Renal pelvis (tissue), 4 donors: ENCODE data around the gene CRISPLD2. TPM values are rescaled to one million over a fixed set of nuclear protein-coding genes. Genes with fewer than 3 reads are reported as not detected.
"Not testable (repeated sequence)": the region's sequence is repeated elsewhere in the genome, so short reads cannot be mapped to it uniquely, and the experiment has no call there.

Source experiments
- DNase-seq: peaks from one replicate; pipeline ENCODE4 v3.0.0-alpha.2; 2013
- polyA plus RNA-seq, 3 donors: library from polyadenylated mRNA; unstranded; fragments of 120-200 nt; gene quantifications; one replicate each; pipeline ENCODE4 v1.2.1, GENCODE V29; 2013; ENCODE audit not compliant: insufficient read length in 3 of 3

The CRISPLD2 gene
- polyA plus RNA-seq, 3 donors, result 7.0 to 7.3 (median 7.3) TPM

DNA sequence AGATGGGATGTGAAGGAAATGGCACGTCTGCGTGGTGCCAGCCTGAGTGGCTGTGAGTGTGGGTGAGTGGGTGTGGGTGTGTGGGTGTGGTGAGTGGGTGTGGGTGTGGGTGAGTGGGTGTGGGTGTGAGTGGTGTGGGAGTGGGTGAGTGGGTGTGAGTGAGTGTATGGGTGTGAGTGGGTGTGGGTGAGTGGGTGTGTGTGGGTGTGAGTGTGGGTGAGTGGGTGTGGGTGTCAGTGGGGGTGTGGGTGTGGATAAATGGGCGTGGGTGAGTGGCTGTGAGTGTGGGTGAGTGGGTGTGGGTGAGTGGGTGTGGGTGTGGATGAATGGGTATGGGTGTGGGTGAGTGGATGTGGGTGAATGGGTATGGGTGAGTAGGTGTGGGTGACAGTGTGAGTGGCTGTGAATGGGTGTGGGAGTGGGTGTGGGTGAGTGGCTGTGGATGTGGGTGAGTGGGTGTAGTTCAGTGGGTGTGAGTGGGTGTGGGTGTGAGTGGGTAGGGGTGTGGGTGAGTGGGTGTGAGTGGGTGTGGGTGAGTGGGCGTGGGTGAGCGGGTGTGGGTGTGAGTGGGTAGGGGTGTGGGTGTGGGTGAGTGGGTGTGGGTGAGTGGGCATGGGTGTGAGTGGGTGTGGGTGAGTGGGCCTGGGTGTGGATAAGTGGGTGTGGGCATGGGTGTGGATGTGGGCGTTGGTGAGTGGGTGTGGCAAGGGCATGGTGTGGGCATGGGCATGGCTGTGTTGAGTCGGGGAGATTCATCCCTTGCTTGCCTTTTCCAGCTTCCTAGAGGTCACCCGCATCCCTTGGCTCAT is 110.7 kb downstream of the CRISPLD2 start:
- DNase-seq, result no peak

DNA sequence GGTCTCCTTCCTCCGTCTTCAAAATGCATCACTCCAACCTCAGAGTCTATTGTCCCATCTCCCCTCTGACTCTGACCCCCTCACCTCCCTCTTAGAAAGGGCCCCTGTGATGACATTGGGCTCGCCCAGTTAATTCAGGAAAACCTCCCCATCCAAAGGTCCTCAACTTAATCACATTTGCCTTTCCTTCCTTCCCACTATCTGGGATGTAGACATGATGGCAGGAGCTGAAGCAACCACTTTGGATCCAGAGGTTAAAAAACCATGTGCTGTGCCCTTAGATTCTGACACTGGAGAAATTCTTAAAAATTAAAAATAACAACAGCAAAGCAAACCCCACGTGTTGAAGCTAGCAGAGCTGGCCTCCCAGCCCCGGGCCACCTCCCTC is 111.3 kb downstream of the CRISPLD2 start:
- DNase-seq, result no peak

DNA sequence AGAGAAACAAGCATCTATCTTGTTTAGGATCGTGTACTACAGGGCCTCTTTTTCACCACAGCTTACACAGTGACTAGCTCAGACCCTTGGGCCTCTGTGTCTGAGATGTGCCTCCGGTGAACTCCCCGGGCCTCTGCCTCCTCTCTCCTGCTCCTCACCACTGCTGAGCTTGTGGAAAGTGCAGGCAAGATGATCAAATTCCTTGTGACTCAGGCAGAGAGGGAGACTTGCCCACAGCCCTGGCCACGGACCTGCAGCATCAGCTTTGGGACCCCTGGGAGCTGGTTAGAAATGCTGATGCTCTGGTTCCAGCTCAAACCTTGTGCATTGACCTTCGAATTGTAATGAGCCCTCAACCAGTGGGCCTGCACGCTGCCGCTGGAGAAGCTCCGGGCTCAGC is 111.7 kb downstream of the CRISPLD2 start:
- no peak for DNase-seq

DNA sequence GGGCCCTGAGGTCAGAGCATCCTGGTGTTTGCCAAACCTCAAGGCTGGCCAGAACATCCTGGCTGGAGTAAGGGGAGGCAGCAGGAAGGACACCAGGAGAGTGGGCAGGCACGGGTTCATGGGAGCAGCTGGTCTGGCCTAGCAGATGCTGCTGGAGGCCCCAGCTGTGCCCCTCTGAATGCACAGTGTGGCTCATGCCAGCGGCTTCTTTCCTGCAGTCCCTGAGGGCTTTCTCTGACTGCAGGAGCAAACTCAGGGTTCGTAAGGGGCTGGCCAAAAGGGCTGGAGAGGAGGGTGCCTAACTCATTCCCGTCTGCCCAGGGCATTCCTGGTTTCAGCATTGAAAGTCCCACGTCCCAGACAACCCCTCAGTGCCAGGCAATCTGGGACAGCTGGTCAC is 112.9 kb downstream of the CRISPLD2 start:
- no peak for DNase-seq

DNA sequence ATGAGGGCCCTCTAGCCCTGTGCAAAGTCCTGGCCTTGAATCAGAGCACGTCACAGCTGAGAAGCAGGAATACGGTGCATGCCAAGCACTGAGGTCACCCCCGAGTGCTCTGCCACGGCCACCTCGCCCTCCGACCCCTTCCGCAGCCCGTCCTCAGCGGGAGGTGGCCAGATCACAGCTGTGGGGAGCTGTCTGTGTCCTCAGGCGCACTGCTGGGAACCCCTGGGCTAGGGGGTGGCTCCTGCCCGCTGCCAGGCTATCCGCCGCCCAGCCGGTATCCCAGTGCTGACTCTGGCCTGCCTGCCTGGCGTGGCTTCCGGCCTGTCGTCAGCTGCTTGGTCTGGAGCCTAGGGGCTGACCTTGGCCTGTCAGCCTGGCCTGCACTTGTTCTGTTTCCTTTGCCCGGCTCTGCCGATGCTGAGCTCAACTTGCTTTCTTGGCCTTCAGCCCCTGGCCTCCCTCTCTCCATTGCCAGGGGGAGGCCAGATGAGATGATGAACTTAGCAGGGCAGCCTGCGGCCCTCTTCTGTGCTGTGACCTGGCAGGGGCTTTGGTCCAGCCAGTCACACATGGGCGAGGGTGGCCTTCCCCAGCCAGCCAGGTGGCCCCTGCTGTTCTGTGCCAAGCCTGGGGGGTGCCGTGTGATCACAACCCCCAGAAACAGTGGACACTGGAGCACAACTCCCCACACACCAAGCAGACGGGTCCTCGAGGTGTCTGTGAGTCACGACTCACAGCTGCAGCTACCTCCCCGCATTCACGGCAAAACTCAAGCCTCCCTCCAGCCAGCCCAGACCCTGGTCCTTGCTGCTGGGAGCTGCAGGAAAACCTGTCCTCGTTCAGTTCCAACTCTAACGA is 114.2 kb downstream of the CRISPLD2 start:
- DNase-seq, result no peak

DNA sequence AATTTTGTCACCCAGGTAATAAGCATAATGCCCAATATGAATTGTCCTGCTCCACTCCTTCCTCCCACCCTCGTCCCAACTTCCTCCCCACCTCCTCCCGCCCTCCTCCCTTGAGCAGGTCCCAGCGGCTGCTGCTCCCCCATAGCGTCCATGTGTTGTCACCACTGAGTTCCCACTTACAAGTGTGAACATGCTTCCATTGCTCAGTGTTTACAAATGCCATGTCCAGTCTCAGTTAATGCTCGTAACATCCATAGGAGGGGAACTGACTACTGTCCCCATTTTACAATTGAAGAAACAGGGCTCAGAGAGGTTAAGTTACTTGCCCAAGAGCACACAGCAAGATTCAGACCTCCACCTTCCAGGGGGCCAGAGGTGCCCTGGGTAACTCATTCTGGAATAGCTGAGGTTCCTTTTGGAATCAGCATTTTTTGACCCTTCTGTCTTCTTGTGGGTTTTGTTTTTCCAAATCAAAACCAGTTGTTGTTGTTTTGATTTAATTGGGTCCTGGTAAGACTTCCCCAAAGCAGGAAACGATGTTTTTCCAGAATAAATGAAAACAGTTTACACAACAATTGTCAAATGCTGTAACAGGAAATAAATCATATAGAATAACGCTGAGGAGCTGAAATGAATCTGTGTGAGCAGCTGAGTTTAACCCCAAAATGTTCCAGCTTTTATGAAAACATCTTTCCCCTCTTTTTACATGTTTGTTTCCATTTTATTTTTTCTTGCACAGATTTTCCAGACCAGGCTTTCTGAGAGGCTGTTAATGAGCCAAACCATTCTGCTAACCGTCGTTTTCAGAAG is 117.6 kb downstream of the CRISPLD2 start:
- DNase-seq, result no peak

DNA sequence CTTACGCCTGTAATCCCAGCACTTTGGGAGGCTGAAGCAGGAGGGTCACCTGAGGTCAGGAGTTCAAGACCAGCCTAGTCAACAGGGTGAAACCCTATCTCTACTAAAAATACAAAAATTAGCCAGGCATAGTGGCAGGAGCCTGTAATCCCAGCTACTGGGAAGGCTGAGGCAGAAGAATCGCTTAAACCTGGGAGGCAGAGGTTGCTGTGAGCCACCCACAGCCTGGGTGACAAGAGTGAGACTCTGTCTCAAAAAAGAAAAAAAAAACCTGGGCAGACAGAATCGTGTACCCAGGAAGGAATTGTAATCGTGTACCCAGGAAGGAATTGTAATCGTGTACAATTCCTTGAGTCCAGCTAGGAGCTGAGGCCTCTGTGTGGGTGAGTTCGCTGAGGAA is 118.8 kb downstream of the CRISPLD2 start:
- DNase-seq, result not testable (repeated sequence)

DNA sequence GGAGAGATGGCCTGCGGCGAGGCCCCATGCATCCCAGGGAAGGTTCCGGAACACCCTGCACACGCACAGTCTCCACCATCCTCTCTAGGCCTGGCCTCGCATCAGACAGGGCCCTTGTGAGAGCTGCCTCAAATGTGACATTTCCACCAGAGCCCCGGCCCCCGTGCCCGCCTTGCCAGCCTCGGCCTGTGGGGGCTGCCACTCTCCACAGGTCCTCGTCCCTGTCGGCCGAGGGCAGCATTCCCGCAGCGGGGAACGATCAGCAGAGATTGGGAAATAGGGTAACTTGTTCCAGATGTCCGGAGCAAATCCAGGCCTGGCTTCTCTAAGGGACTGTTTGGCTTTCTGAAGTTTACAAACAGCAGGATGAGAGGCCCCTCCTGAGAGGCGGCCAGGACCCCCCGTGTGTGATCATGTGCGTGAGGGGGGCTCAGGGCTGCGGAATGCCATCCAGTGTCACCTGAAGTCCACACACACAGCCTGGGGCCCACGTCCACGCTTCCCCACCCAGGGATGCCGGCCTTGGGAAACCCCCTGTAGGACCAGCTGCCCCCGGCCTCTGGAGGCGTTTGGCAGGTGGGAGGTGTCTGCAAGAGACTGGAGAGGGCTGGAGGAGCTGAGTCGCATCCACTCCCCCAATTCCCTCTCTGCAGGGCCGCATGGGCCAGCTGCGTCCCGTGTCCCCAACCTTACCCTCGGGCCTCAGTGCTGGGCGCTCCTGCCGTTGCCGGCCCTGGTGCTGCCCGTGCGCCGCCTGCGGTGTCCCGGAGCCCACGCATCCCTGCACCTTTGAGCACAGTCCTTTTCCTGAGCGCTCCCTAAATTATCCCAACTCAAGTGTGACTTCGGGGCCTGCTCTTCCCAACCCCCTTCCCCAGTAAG is 121.1 kb downstream of the CRISPLD2 start:
- DNase-seq, result no peak

DNA sequence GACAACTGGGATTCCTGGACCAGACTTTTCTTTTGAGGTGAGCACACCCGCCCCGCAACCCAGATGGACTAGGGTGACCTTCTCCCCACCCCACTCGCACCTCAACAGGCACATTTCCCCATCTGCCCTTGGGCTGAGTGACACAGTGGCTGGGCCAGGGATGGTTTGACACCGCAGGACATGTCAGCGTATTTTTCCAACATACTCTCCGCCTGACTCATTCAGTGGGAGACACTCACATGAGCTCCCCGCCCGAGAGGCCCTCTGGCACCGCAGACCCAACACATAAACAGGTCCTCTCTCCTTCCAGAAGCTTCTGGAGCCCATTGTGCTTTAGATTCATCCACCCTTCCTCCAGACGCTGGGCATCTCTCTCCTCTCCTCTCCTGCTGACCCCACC is 122.1 kb downstream of the CRISPLD2 start:
- DNase-seq, result no peak

DNA sequence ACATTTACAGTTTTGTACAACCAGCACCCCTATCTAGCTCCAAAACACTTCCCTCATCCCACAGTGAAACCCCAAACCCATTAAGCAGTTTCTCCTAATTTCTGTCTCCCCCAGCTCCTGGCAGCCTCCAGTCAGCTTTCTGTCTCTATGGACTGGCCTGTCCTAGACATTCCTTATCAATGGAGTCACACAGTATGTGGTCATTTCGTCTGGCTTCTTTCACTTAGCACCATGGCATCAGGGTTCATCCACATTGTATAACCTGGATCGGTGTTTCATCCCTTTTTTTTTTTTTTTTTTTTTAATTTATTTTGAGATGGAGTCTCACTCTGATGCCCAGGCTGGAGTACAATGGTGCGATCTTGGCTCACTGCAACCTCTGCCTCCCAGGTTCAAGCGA is 123.0 kb downstream of the CRISPLD2 start:
- DNase-seq, result no peak

DNA sequence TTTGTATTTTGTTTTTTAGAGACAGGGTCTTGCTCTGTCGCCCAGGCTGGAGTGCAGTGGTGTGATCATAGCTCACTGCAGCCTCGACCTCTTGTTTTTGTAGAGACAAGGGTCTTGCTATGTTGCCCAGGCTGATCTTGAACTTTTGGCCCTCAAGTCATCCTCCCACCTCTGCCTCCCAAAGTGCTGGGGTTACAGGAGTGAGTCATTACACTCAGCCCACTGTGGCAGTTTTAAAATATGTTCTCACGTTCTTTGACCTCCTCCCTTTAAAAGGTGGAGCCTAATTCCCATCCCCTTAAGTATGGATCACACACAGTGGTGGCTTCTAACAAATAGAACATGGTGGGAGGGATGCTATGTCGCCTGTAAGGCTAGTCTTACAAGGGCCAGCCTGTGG is 123.8 kb downstream of the CRISPLD2 start:
- no peak for DNase-seq

DNA sequence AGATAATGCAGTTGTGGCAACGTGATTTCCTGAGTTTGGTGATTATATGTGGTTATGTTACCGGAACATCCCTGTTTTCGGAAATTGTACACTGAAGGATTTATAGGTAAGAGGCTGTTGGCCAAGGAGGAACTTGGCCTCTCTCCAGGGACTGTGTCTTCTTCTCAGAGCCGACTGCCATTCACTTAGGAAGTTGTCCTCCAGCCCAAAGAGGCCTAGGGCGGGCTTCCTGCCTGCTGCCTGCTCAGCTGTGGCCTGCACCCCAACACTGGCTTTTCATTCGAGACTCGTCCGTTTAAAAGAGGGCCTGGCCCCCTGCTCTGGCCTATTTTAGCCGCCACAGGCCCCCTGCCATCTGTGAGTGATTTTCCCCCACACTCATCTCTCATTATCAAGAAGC is 127.2 kb downstream of the CRISPLD2 start:
- DNase-seq, result no peak

DNA sequence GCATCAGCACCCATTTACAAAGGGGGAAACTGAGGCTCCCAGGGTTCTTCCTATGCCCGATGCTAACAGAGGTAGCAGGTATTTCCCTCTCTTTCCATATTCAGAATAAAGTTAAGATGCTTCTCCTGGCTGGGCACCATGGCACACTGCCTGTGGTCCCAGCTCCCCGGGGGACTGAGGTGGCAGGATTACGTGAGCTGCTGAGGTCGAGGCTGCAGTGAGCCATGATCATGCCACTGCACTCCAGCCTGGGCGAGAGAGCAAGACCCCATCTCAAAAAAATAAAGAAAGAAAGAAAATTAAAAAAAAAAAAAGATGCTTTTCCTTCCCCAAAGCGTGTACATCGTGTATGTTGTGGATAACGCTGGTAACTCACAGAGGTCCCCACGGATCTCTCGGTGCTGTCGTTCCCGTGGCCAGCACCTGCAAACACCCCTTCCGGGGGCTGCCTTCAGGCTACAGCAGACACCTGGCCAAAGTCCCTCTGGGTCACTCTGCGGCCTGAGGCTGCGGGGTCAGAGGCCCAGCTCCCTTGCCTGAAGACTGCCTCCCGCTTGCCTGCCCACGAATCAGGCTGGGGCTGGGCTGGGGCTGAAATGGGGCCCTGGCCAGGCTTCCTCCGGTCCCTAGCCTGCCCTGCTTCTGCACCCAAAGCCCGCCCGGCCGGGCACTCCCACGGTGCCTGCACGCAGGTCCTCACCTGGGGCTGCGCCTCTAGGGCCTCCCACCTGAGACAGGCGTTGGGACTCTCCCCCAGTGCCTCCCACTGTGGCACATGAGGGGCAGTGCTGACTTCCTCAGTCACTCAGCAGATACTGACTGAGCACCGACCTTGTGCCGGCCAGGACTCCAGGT is 128.4 kb downstream of the CRISPLD2 start:
- no peak for DNase-seq

DNA sequence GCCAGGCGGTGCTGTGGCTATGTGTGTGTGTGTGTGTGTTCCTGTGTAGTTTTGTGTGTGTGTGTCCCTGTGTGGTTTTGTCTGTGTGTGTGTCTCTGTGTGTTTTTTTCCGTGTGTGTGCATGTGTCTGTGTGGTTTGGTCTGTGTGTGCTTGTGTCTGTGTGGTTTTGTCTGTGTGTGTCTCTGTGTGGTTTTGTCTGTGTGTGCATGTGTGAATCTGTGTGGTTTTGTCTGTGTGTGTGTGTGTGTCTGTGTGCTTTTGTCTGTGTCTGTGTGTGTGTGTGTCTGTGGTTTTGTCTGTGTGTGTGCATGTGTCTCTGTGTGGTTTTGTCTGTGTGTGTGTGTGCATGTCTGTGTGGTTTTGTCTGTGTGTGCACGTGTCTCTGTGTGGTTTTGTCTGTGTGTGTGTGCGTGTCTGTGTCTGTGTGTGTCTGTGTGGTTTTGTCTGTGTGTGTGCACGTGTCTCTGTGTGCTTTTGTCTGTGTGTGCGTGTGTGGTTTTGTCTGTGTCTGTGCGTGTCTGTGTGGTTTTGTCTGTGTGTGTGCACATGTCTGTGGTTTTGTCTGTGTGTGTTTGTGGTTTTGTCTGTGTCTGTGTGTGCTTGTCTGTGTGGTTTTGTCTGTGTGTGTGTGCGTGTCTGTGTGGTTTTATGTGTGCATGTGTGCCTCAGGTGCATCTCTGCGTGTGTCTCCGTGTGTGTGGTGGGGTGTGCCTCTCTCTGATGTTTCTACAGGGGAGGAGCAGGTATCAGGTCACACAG is 129.2 kb downstream of the CRISPLD2 start:
- DNase-seq, result no peak

DNA sequence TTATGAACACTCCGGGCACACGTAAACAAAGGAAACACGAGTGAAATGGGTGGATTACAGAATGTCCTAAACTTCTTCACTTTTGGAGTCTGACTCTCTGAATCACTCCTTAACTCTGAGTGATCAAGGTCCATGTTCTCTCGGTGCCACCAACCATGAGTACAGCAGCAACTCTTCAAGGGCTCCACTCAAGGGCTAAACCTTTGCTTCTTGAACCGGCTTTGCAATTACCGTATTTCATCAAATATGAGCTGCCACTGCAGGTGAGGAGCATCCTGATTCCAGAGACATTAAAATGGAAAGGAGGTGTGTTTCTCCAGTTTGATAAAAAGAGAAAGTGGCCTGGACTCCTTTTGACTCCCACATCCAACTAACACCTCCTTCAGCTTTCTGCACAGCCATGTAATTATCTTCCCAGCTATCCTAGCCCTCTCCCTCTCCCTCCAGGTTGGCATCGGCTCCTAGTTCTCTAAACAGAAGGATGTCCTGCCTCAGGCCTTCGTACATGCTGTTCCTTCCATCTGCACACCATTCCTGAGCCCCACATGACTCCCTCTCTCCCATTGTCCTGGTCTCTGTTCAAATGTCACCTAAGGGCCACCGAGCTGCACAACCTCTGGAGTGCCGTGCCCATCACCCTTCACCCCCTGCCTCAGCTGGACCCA is 130.1 kb downstream of the CRISPLD2 start:
- DNase-seq, result no peak

DNA sequence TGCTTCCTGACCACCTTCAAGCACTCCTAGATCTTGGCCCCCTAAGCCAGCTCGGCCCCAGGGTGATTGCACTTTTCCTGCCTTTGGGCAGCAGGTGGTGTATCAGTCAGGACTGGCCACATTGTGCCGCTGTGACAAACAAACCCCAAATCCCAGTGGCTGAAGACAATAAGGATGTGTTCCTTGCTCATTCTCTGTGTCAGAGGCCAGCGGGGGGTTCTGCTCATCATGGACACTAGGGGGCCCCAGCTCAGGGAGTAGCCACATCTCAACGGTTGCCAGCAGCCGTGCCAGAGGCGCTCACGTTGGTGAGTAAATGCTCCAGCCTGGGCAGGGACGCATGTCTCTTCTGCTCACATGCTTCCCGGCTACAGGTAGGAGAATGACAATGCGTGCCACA is 131.1 kb downstream of the CRISPLD2 start:
- DNase-seq, result no peak

DNA sequence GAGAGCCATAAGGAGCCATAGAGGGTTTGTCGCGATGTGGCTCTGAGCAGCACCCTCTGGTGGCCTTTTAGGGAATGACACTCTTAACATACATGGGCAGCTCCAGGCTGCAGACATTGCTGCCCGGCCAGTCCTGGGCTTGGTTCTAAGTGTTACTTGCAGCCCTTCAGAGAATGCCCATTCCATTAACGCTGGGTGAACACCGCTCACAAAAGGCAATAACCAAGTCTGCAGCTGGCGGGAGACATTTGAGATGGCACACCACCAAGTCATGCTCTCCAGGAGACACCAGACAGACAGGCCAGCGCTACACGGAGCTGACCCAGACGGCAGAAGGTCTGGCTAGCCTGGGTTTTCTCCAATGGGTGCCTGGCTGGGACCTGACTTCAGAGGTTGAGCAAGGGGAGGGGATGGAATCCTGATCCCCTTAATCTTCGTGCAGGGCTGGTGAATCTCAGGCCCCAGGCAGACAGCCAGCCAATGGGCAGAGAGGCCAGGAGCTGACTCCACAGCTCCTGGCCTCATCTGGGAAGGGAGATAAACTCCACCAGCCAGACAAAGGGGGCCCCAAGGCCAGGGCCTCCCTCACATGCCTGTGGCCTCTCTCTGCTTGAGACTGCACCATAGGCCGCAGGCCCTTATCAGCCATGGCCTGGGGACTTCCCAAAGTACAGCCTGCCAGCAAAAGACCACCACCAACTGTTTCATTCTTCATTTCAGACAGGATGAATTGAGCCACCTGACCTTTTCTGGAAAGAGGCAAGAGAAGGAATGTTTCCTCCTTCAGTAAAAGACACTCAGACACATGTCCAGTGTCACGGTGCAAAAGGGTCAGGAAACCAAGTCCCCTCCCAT is 132.8 kb downstream of the CRISPLD2 start:
- DNase-seq, result peak; percentile 76

DNA sequence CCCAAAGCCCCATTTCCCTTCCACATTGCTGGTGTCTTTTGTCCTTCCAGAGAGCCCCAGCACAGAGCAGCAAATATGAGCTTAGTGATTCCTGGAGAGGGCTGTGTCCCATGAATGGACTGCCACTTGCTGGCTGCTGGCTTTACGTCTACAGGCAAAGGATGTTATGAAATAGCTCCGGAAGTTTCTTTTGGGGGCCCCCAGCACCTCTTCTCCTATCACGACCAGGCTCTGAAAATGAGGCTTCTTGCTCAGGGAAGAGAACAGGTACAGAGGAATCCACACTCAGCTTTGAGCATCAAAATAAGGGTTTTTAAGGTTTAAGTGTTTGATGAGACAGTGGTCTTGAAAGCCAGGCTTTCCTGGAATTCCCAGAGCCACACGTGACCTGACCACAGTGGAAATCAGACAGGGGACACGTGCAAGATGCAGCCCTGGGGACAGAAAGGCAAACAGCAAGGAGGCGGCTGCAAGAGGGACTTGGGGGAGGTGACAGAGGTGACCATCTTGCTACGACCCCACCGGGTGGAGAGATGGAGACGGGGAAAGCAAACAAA is 133.5 kb downstream of the CRISPLD2 start:
- no peak for DNase-seq
